H9 (cell line): Measurements from ENCODE around the gene RABGEF1. TPM values are rescaled to one million over a fixed set of nuclear protein-coding genes. Genes with fewer than 3 reads are reported as not detected.

Source experiments
- DNase-seq: peaks from one replicate; pipeline ENCODE4 v3.0.0-alpha.2; 2017
- H2AFZ ChIP-seq: one replicate; pipeline ENCODE4 v1.6.1; 2013; ENCODE audit warnings: mild to moderate bottlenecking, low read length, control low read depth, moderate library complexity
- H2AK5ac ChIP-seq: 2 replicates; pipeline ENCODE4 v1.6.1; 2013; ENCODE audit warnings: low read length, control low read depth, mixed read lengths; ENCODE audit not compliant: insufficient read length
- H2BK120ac ChIP-seq: one replicate; pipeline ENCODE4 v1.6.1; 2013; ENCODE audit warnings: low read depth, mild to moderate bottlenecking, low read length, control low read depth, inconsistent platforms; ENCODE audit not compliant: poor library complexity, severe bottlenecking
- H2BK12ac ChIP-seq: 2 replicates; pipeline ENCODE4 v1.6.1; 2013; ENCODE audit warnings: low read length, control low read depth, mixed read lengths, low read depth; ENCODE audit not compliant: insufficient read length
- H2BK15ac ChIP-seq: 2 replicates; pipeline ENCODE4 v1.6.1; 2013; ENCODE audit warnings: low read depth, low read length, control low read depth
- H2BK20ac ChIP-seq: one replicate; pipeline ENCODE4 v1.6.1; 2013; ENCODE audit warnings: low read depth, mild to moderate bottlenecking, low read length, control low read depth, inconsistent platforms; ENCODE audit not compliant: poor library complexity, severe bottlenecking
- H2BK5ac ChIP-seq: 2 replicates; pipeline ENCODE4 v1.6.1; 2013; ENCODE audit warnings: low read length, control low read depth, mixed read lengths; ENCODE audit not compliant: insufficient read length
- H3K14ac ChIP-seq: 2 replicates; pipeline ENCODE4 v1.6.1; 2013; ENCODE audit warnings: low read length, control low read depth; ENCODE audit not compliant: insufficient read depth
- H3K18ac ChIP-seq: 2 replicates; pipeline ENCODE4 v1.6.1; 2013; ENCODE audit warnings: low read depth, mild to moderate bottlenecking, mixed read lengths, low read length, control low read depth; ENCODE audit not compliant: insufficient read length
- H3K23ac ChIP-seq: 2 replicates; pipeline ENCODE4 v1.6.1; 2013; ENCODE audit warnings: low read length, control low read depth, mixed read lengths, low read depth; ENCODE audit not compliant: insufficient read length
- H3K23me2 ChIP-seq: 2 replicates; pipeline ENCODE4 v1.6.1; 2013; ENCODE audit warnings: low read depth, mild to moderate bottlenecking, mixed read lengths, low read length, control low read depth; ENCODE audit not compliant: insufficient read length, poor library complexity, severe bottlenecking
- H3K27ac ChIP-seq: 2 replicates; pipeline ENCODE4 v1.5.1; 2013; ENCODE audit warnings: low read length, control low read depth, mixed read lengths, low read depth; ENCODE audit not compliant: insufficient read length
- H3K27me3 ChIP-seq: 2 replicates; pipeline ENCODE4 v1.6.1; 2013; ENCODE audit warnings: low read length, control low read depth, inconsistent platforms; ENCODE audit not compliant: insufficient read depth
- H3K4ac ChIP-seq: 2 replicates; pipeline ENCODE4 v1.6.1; 2013; ENCODE audit warnings: low read depth, mild to moderate bottlenecking, control low read depth, inconsistent platforms, low read length, moderate library complexity
- H3K4me1 ChIP-seq: 2 replicates; pipeline ENCODE4 v1.6.1; 2013; ENCODE audit warnings: low read length, control low read depth, inconsistent platforms; ENCODE audit not compliant: insufficient read depth
- H3K4me2 ChIP-seq: 2 replicates; pipeline ENCODE4 v1.6.1; 2013; ENCODE audit warnings: low read length, control low read depth, mixed read lengths; ENCODE audit not compliant: insufficient read length, insufficient read depth
- H3K56ac ChIP-seq: 2 replicates; pipeline ENCODE4 v1.6.1; 2013; ENCODE audit warnings: low read depth, mild to moderate bottlenecking, mixed read lengths, low read length, control low read depth; ENCODE audit not compliant: insufficient read length
- H3K79me1 ChIP-seq: 2 replicates; pipeline ENCODE4 v1.6.1; 2013; ENCODE audit warnings: low read depth, mild to moderate bottlenecking, moderate library complexity, low read length, control low read depth, inconsistent platforms; ENCODE audit not compliant: insufficient read depth, poor library complexity, severe bottlenecking
- H3K79me2 ChIP-seq: 2 replicates; pipeline ENCODE4 v1.6.1; 2013; ENCODE audit warnings: low read length, control low read depth, inconsistent platforms; ENCODE audit not compliant: insufficient read depth
- H3K9ac ChIP-seq: 2 replicates; pipeline ENCODE4 v1.6.1; 2013; ENCODE audit warnings: low read length, control low read depth, mixed read lengths; ENCODE audit not compliant: insufficient read length; ENCODE audit errors: extremely low read depth
- H3K9me3 ChIP-seq: one replicate; pipeline ENCODE4 v1.6.1; 2013; ENCODE audit warnings: low read depth, low read length, inconsistent platforms; ENCODE audit not compliant: control insufficient read depth
- H3T11ph ChIP-seq: one replicate; pipeline ENCODE4 v1.6.1; 2013; ENCODE audit warnings: mild to moderate bottlenecking, low read length, control low read depth, inconsistent platforms
- H4K20me1 ChIP-seq: one replicate; pipeline ENCODE4 v1.6.1; 2013; ENCODE audit not compliant: control insufficient read depth, insufficient read length, insufficient read depth
- H4K5ac ChIP-seq: 2 replicates; pipeline ENCODE4 v1.6.1; 2013; ENCODE audit warnings: low read depth, mild to moderate bottlenecking, mixed read lengths, low read length, control low read depth; ENCODE audit not compliant: insufficient read length
- H4K8ac ChIP-seq: replicated peaks from 2 replicates; pipeline ENCODE4 v1.6.1; 2013; ENCODE audit warnings: low read length, control low read depth, mixed read lengths, low read depth; ENCODE audit not compliant: insufficient read length
- H4K91ac ChIP-seq: 2 replicates; pipeline ENCODE4 v1.6.1; 2013; ENCODE audit warnings: low read depth, mild to moderate bottlenecking, moderate library complexity, mixed read lengths, low read length, control low read depth; ENCODE audit not compliant: insufficient read length
- H3K27ac Mint-ChIP-seq, 3 experiments: 2 replicates in 2 of 3; 3 replicates in 1 of 3; pipeline ENCODE4 v1.8.0; 2020 to 2021; ENCODE audit warnings: mixed read lengths in 3 of 3, mild to moderate bottlenecking in 1 of 3, moderate library complexity in 1 of 3
- H3K27me3 Mint-ChIP-seq: 2 replicates; pipeline ENCODE4 v1.8.0; 2021; ENCODE audit warnings: low read depth, mild to moderate bottlenecking, moderate library complexity, mixed read lengths
- H3K36me3 Mint-ChIP-seq, 3 experiments: 2 replicates in 2 of 3; 3 replicates in 1 of 3; pipeline ENCODE4 v1.8.0; 2020 to 2021; ENCODE audit warnings: low read depth in 3 of 3, mixed read lengths in 3 of 3; ENCODE audit not compliant: insufficient read depth in 1 of 3
- H3K4me1 Mint-ChIP-seq, 2 experiments: 2 replicates each; pipeline ENCODE4 v1.8.0; 2020; ENCODE audit warnings: mixed read lengths in 2 of 2
- H3K4me3 Mint-ChIP-seq, 2 experiments: 2 replicates in 1 of 2; 3 replicates in 1 of 2; pipeline ENCODE4 v1.8.0; 2020 to 2021; ENCODE audit warnings: mild to moderate bottlenecking in 2 of 2, mixed read lengths in 2 of 2, moderate library complexity in 1 of 2
- H3K9me3 Mint-ChIP-seq, 2 experiments: 2 replicates in 1 of 2; 3 replicates in 1 of 2; pipeline ENCODE4 v1.8.0; 2020; ENCODE audit warnings: mild to moderate bottlenecking in 2 of 2, mixed read lengths in 2 of 2, moderate library complexity in 1 of 2
- CTCF ChIP-seq: fragments of 200-600 bp; sonication (generic); conservative IDR thresholded peaks from 3 replicates; pipeline ENCODE4 v1.8.0; 2021; ENCODE audit warnings: antibody characterized with exemption, mild to moderate bottlenecking
- WGBS: extraction: QIAGEN DNeasy Blood & Tissue Kit; methylation state at CpG from one replicate; pipeline ENCODE4 v1.1.7; 2013; ENCODE audit warnings: missing lambda C conversion rate, low lambda C conversion rate, mixed read lengths; ENCODE audit not compliant: insufficient read length; ENCODE audit errors: extremely low coverage; 5-methylcytosine and 5-hydroxymethylcytosine counted together
- total RNA-seq: library from RNA; stranded (reverse); gene quantifications from 2 replicates; pipeline ENCODE4 v1.2.1, GENCODE V29; 2021

The RABGEF1 gene
- total RNA-seq, 1 experiment from 2014 or later, result 17.3 TPM

DNA sequence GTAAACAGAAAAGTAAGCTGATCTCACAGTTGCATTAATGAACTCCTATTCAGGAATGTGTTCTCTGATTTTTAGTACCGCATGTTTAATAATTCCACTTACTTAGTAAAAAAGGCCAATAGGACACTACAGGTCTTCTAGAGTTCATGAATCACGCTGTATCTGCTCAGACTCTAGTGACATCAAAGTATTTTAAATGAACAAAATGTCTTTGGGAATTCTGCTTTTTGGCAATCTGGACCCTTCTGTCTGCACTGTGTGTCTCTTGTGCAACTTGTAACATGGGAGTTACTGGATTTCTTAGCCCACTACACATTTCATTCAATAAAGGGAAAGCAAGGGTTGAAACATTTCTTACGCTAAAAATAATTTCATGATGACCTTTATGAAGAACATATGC lies 50.2 kb downstream of the RABGEF1 start:
- H2BK12ac ChIP-seq, result no peak overlapping the region
- no peak overlapping the region for H2BK20ac ChIP-seq
- H4K8ac ChIP-seq, result no peak overlapping the region
- Mint-ChIP-seq H3K9me3 (no peaks in the 10 kb centered on the region), H3K36me3 (peaks cover 9 to 64% (median 43%) of the 10 kb centered on the region in 3 experiments; a peak in 6 of 7 replicates), H3K4me1 (no peaks in the 10 kb centered on the region), H3K4me3 (no peak overlapping the region), H3K27ac (no peak overlapping the region), H3K27me3 (no peaks in the 10 kb centered on the region)
- H4K91ac ChIP-seq, result no peak overlapping the region
- WGBS, result no CpG with 5 or more reads among the region's 3 CpGs
- no peak overlapping the region for H2BK120ac ChIP-seq
- no peak overlapping the region for H2BK15ac ChIP-seq
- H3K18ac ChIP-seq, result no peak overlapping the region
- no peak overlapping the region for H3K4ac ChIP-seq
- no peak overlapping the region for H2AK5ac ChIP-seq
- no peak for TF ChIP-seq CTCF
- no peaks in the 10 kb centered on the region for H3K9me3 ChIP-seq
- H3K4me1 ChIP-seq, result no peaks in the 10 kb centered on the region
- no peak overlapping the region for H3K14ac ChIP-seq
- no peak overlapping the region for H4K5ac ChIP-seq
- H3K79me2 ChIP-seq, result no peaks in the 10 kb centered on the region
- H3K27ac ChIP-seq, result no peak overlapping the region
- H4K20me1 ChIP-seq, result no peaks in the 10 kb centered on the region
- no peak for DNase-seq
- no peak overlapping the region for H2AFZ ChIP-seq
- no peaks in the 10 kb centered on the region for H3K23me2 ChIP-seq
- H3K23ac ChIP-seq, result no peak overlapping the region
- no peak overlapping the region for H3T11ph ChIP-seq
- H3K9ac ChIP-seq, result no peak overlapping the region
- no peaks in the 10 kb centered on the region for H3K27me3 ChIP-seq
- no peak overlapping the region for H3K4me2 ChIP-seq
- no peak overlapping the region for H3K56ac ChIP-seq
- H2BK5ac ChIP-seq, result no peak overlapping the region
- no peaks in the 10 kb centered on the region for H3K79me1 ChIP-seq
